Activated naive CD4-positive, alpha-beta T cell treated with Interleukin-2 at 50 U/mL for 16 hours (primary cell): Measurements from ENCODE around the gene IL25.
"Not testable (repeated sequence)": the region's sequence is repeated elsewhere in the genome, so short reads cannot be mapped to it uniquely, and the experiment has no call there.

ENCODE experiments used
- DNase-seq: peaks from one replicate; pipeline ENCODE4 v3.0.0-alpha.2; 2020

Gene IL25

DNA sequence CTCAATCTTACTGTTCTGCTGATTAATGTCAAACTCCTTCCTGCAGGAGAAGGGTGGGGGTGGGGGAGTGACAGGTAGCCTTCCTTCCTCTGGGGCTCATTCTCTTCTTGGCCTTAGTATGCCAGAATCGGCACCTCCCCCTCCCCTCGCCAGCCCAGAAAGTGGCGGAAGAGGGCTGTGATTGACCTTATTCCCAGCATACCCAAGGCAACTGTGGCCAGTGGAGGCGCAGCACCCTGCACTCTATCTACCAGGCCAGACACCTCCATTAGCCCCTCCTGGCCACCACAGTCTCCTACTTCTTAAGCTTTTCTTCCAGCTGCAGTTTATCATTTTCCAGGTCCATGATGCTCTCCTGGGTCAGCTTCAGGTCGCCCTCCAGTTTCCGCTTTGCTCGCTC, 20.0 kb downstream of the IL25 start:
- no peak for DNase-seq

DNA sequence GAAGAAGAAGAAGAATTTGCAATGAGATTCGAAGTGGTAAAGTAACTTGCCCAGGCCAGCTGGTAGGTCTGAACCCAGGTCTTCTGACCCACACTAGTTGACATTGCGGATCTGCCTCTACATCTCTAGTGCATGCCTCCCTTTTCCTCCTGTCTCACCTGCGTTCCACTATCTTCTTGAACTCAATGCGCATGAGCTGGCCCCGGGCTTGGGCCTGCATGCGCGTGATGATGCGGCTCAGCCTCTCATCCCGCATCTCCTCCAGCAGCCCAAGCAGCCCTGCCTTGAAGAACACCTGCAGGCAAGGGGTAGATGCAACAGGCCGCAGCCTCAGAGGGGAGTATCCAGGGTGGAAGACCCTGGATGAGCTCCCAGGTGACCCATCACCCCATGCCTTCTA, 23.5 kb downstream of the IL25 start:
- no peak for DNase-seq

DNA sequence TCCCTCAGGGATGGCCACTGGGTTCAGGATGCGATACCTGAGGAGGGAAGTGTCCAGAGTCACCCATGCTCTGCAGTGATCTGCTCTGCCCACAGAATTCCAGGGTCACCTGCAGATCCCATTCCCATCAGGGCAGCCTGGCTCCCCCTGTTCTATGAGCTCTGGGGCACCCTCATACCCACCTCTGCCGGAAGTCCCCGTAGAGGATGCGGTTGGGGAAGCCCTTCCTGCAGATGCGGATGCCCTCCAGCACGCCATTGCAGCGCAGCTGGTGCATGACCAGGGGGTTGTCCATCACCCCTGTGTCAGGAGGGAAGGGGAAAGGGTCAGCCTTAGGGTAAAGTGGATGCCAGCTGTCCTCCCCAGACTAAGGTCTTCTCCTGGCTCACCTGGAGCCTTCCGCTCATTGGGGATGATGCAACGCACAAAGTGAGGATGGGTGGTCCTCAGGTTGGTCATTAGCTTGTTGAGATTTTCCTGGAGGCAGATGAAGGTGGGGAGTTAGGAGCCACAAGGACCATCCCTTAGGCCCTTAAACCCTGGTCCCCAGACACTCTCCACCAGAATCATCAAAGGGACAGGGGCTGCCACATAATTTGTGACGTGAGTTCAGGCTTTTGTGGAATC, 24.3 kb downstream of the IL25 start:
- no peak for DNase-seq

DNA sequence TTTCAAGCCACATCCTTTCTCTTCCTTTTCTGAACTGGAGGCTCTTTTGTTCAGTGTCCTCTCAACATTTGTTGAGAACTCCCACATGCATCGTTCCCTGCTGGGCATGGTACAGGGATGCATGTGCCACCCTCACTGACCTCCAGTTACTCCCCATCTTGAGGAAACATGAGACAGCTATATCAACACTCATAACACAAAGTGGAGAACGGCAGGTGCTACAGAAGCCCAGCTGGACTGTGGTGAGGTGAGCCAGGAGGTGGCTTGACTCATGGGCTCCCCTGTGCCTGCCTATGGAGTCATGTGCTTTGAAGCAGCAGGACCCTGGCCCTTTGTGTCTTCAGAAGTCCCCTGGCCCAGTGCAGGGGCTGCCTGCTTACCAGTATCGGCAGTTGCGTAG, 25.7 kb downstream of the IL25 start:
- no peak for DNase-seq

DNA sequence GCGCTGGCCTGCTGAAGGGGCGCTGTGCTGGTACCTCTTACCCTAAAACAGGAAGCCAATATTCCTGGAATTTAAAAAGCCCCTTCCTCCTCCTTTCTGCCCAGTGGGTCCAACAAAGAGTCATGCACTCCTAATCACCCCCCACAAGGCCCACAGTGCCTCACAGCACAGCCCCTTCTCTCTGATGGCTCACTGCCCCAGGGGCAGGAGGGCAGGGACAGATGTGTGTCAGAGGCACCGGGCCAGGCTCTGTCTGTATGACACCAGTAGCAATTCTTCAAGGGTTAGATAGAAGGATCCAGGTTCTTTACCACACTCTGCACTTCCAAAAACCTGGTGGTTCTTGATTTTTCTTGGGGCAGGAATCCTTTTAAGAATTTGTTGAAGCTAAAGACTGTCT, 26.5 kb downstream of the IL25 start:
- no peak for DNase-seq

DNA sequence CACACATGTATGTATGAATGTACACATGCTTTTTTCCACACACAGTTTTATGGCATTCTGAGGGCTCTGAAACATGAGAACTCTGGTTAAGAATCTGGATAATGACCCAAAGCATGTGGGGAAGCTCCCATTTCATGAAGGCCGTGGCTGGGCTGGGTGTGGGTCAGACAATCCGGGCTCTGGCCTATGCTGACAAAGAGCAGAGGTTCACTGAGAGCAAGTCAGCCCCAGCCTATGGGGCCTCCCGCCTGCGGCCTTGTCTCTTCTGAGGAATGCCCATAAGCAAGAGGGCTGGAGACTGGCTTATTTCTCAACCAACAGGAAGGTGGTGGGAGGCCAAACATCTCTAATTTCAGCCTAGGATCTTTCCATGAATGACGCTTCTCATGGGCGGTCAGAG, 27.0 kb downstream of the IL25 start:
- no peak for DNase-seq

DNA sequence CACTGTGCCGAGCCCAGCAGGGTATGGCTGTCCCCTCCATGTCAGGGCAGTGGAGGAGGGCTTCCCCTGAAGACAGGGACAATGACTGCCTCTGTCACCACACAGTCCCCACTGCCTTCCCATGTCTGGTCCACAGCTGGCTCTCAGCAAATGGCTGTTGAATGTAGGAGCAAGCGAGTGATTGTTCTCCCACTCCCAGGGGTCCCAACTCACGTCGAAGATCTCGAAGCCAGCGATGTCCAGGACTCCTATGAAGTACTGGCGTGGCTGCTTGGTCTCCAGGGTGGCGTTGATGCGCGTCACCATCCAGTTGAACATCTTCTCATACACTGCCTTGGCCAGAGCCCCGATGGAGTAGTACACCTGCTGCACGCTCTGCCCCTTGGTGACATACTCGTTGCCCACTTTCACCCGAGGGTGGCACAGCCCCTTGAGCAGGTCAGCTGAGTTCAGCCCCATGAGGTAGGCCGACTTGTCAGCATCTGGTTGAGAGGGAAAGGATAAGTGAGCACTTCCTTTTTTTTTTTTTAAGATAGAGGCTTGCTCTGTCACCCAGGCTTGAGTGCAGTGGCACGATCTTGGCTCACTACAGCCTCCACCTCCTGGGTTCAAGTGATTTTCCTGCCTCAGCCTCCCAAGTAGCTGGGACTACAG, 28.0 kb downstream of the IL25 start:
- not testable (repeated sequence) for DNase-seq

DNA sequence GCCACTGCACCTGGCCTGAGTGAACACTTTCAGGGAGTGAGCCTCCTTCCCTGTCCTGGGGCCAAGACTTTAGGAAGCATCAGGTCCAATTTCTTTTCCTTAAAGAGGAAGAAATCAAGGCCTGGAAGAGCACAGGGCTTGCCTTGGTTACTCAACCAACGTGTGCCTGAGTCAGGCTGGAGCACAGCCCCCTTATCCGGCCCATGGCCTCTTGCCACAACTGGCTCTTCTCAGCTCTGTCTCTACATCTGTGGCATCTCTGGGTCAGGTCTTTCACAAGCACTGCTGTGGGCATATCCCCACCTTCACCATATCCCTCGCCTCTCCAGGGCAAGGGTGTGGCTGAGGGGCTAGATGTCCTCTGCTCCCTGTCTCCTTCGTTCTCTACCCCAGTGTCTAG, 28.7 kb downstream of the IL25 start:
- no peak for DNase-seq

DNA sequence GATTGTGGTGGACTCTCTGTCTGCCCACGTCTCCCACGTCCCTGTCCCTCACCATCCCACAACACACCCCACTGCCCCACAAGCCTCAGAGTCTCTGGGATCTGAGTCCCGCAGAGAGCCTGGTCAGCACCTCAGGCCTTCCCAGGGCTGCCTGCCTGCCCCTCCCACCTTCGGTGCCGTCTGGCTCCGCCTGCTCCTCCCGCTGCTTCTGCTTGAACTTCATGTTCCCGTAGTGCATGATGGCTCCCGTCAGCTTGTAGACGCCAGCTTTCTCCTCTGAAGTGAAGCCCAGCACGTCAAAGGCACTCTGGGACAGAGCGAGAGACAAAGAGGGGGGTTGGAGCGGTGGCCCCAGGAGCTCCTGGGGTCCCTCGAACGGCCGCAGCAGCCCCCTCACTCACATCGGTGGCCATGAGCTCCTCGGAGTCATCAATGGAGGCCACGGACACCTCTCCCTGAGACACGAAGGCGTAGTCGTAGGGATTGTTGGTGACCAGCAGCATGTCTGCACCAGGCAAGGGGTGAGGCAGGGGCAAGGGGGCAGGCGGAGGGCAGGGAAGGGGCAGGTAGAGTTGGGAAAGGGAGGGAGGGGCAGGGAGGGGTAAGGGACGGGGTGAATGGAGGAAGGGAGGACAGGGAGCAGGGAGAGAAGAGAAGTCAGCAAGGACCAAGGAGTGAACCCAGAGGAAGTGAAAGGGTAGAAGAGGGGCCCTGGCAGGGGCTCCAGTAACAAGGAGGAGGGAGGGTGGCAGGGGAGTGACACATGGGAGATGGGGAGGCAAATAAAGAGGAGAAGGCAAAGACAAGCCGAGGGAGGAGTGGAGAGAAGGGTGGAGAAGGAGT, 29.9 kb downstream of the IL25 start:
- no peak for DNase-seq

DNA sequence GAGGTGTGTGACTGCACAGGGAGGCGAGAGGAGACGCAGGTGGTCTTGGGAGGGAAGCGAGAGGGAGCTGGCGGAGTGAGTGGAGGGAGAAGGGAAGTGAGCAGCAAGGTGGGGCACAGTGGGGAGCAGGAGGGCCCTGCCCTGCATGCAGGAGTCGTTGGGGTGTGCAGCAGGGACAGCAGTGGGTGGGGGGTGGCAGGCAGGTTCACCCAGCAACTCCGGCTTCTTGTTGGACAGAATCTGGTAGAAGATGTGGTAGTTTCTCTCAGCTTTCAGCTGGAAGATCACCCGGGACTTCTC, 30.5 kb downstream of the IL25 start:
- DNase-seq: no peak

DNA sequence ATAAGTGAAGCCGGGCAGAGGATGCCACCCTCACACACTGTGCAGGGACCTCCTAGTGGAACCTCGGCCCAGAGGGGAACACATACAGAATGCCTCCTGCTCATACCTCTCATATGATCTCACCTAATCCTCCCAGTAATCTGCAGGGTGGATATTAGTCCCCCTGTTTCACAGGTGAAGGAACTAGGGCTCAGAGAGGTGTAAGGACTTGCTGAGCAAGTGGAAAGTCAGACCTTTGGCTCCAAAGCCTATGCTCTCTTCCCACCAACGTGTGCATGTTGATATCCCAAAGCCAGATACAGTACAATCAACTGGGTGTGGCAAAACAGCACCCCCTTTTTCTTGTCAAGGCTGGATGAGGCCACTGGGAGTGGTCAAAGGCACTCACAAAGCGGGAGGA, 31.3 kb downstream of the IL25 start:
- no peak for DNase-seq

DNA sequence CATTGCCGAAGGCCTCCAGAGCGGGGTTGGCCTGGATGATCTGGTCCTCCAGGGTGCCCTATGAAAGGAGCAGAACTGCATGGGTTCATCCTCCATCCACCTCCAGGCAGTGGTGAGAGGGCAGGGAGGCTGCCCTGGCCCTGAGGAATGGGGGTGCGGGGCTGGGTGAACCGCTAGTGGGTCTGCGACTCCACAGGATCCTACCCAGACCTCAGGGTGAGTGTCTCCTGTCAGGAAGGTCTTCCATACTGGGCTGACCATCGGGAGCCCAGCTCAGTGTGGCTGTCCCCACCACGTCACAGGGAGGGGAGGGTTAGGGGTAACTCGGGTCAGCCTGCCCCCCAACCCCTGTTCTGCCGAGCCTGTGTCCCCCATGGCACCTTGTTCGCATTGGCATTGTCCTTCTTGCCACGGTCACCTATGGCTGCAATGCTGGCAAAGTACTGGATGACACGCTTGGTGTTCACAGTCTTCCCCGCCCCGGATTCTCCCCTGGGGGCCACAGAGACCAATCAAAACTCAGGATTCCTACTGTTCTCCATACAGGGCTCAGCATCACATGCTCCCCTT, 31.8 kb downstream of the IL25 start:
- no peak for DNase-seq

DNA sequence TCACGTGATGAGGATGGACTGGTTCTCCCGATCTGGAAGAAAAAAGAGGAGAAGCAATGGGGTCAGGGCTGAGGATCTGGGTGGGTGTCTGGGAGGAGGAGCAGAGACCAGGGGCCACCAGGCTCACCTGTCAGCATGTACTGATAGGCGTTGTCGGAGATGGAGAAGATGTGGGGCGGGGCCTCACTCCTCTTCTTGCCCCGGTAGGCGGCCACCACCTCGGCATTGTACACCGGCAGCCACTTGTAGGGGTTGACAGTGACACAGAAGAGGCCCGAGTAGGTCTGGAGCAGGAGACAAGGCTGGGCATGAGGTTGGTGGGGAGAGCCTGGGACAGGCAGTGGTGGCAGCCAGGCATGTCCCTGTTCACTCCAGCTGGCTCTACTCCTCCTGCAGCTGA, 32.5 kb downstream of the IL25 start:
- DNase-seq: no peak

DNA sequence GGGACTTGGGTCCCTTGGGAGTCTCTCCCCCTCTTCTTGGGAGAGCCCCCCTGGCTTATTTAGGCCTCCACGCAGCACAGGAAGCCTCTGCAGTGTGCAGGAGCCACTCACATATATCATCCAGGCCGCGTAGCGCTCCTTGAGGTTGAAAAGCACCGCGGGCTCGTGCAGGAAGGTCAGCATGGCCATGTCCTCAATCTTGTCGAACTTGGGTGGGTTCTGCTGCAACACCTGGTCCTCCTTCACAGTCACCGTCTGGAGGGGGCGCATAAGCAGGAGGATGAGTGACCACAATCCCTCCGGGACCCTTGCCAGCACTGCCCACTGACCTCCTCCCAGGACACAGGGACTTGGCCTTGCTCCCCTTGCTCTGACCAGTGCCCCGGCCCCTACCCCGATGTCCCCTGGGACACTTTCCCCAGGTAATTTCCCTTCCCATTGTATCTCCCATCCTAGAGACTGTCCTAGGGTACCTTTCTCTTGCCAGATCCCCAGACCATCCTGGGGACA, 33.0 kb downstream of the IL25 start:
- DNase-seq: no peak

DNA sequence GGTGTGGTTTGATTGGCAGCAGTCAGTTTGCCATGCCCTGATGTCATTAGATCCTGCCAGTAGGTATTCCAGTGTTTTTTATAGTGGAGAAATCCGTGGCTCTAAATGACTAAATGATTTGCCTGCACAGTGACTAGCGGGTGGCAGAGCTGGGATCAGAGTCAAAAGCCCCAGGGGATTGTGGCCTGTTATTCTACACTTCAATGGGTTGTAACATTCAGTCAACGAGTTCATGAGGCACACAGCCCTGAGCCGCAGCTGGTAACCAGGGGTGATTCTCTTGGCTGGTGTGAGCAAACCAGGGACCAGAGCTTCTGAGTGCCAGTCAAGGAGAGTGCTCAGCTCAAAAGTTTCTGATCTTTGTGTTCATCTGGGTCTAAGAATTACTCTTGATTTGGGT, 33.6 kb downstream of the IL25 start:
- no peak for DNase-seq

DNA sequence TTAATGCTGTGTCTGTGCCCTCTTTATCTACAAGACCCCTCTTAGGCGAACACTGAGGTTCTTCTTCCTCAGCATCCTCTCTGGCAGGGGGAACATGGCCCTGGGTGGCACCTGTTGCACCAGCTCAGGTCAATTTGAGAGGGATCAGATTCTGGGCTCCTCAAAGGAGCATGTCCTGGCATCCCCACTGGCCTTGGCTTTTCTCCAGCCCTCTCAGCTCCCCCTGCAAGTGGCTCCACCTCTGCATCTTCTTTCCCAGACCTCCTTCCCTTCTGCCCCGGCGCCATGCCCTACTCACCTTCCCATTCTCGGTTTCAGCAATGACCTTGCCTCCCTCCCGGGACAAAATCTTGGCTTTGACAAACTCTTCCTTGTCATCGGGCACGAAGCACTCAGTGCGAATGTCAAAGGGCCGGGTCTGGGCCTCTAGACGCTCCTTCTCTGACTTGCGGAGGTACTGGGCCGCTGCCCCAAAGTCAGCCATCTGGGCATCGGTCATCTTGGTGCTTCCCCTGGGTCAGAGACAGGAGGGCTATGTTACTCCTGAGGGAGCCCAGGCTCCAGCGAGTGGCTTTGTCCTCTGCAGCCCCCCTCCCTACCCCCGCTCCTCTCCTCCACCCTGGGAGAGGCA, 34.2 kb downstream of the IL25 start:
- no peak for DNase-seq

DNA sequence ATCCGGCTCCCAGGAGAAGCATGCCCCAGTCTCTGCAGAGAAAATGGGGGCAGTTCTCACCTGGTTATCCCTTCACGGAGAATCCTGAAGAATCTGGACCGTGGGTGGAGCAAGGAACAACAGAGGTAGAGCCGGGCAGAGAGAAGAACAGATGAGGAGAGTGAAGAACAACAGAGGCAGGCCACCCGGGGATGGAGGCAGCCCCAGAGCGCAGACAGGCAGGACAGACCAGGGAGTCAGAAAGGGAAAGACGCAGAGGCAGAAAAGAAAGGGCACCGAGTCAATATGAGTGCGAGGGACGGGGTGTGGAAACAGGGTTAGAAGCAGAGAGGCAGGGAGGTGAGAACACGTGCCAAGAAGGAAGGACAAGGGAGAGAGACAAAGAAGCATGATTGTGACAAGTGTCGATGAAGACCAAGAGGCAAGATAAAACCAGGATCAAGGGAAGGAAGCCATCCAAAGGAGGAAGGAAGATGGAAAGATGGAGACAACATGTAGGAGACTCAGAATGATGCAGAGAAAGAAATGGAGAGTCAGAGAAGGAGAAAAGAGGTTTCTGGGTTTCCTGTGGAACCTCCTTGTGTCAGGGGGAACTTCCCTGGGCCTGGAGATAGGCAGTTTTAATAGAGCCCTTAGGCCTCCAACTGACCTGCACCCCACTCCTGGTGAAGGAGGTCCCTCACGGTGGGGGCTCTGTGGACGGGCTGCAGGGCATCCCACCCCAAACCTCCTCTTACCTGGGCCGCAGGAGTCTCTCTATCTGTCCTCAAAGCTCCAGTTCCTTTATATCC, 35.1 kb downstream of the IL25 start, which contains the start of gene MYH6:
MYH6 (minus strand) TSS at position 758 of the 791 bp plus-strand sequence. CDS start 1,050 bp downstream, outside the sequence.
- no peak for DNase-seq

DNA sequence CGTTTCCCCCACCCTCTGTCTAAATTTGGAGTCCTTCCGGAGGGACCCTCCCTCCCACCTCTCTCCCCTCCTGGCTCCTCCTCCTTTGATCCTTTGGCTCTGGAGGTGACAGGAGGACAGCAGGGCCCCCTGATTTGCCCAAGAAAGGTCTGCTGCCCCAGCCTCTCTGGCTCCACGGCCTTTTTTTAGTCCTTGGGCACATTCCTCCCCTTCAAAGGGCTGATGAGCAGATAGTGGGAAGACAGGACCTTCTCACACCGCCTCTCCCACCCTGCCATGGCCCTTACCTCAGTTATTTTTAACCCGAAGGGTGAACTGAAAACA, 35.7 kb downstream of the IL25 start:
- DNase-seq: no peak

DNA sequence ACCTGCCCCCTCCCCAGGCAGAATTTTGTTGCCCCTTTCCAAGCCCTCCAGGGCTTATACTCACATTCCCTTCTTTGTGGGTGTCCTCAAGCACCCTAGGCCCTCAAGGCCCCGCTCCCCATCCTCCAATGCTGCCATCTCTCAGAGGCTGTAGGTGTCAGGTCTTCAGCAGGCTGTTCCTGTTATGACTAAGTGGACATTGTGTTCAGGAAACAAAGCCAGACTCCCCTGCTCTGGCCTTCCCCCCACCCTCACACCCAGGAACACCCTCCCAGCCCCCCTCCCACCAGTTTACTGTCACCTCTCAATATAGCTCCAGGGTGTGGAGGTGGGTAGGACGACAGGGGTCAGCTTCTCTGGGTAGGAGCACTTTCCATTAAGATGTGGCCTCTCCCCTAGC, 36.9 kb downstream of the IL25 start:
- no peak for DNase-seq

DNA sequence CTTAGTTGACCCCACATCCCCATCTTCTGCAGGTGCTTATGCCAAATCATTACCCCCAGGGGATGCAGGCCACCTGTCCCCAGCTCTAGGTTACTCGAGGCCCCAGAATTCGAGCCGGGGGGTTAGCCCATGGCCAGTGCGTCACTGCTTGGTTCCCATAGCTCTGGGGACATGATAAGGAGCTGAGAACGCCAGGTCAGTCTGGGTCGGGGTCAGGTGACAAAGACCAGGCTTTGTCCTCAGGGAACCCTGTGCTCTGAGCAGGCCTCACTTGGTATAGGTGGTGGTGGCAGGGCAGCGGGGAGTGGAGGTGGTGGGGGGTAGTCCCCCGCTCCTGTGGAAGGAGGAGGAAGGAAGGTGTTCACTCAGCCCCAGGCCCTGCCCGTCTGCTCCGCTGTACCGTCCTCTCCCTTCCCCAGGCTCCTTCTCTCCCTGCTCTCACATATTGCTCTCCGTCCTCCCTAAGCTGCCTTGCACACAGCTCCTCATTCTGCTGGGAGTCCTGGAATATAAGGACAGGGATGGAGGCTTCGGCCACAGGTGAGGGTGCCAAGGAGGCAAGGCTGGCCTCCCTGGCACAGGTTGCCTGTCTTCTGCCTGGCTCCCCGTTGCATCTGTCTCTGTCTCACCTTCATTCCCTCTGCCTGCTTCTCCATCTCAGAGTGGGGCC, 37.5 kb downstream of the IL25 start:
- DNase-seq: no peak

DNA sequence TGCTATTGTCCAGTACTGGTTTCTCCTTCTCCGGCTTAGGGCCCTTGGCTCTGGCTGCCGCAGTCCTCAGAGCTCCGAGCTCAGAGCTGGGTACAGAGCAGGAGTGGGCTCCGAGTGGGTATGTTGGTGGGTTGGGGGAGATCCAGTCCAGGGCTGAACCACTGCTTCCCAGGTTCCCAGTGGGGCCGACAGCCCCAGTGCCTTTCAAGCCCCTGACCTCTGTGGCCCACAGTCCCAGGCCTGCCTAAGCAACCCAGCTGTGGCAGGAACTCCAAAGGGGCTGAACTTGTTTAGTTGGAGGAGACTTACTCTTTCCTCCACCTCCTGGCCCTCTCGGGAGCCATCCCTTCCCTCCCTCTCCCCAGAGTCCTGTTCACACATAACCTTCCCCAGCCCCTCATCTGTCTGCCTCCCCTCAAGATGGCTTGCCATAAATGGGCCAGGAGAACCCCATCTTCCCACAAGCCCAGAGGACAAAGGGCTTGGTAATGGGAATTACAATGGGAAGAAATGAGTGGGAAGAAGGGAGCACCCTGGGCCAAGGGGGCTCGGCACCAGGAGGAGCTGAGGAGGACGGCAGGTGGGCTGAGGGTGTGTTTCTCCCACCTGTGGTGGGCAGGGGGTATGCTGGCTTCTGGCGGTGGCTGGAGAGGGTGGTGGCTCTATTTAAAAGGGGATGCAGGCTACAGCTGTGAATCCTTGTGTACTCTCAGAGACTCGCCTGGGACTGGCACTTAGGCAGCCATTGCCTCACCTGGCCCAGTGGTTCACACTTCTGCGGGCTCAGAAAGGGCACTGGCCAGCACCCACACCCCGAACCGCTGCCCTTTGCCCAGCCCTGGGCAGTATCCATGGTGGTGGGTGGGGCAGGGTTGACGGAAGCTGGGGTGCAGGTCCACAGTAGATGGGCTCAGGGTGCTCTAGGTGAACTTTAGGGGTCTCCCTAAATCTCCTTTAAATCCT, 39.2 kb downstream of the IL25 start:
- DNase-seq: no peak
